A673 (cell line): ENCODE data around the gene LYRM4.

Experiments used
- EZH2 ChIP-seq: fragments of 200-600 bp; sonication (generic); IDR thresholded peaks from 2 replicates; pipeline ENCODE4 v1.6.1; 2017; ENCODE audit warnings: borderline replicate concordance, low read depth, mild to moderate bottlenecking, mixed read lengths, antibody characterized with exemption, low read length; ENCODE audit not compliant: poor library complexity, severe bottlenecking
- TF ChIP-seq, protein P1 (sequence below): fragments of 300-800, 200-600 bp; sonication (generic); conservative IDR thresholded peaks from 2 replicates; pipeline ENCODE4 v1.5.1; 2017; ENCODE audit warnings: low read depth, mild to moderate bottlenecking, antibody characterized with exemption, low read length, moderate library complexity, mixed read lengths

GRCh38 chr6:5215159-5215558 is 45.6 kb downstream of the LYRM4 start:
- TF ChIP-seq EZH2 = no peak
- TF ChIP-seq, protein P1, sequence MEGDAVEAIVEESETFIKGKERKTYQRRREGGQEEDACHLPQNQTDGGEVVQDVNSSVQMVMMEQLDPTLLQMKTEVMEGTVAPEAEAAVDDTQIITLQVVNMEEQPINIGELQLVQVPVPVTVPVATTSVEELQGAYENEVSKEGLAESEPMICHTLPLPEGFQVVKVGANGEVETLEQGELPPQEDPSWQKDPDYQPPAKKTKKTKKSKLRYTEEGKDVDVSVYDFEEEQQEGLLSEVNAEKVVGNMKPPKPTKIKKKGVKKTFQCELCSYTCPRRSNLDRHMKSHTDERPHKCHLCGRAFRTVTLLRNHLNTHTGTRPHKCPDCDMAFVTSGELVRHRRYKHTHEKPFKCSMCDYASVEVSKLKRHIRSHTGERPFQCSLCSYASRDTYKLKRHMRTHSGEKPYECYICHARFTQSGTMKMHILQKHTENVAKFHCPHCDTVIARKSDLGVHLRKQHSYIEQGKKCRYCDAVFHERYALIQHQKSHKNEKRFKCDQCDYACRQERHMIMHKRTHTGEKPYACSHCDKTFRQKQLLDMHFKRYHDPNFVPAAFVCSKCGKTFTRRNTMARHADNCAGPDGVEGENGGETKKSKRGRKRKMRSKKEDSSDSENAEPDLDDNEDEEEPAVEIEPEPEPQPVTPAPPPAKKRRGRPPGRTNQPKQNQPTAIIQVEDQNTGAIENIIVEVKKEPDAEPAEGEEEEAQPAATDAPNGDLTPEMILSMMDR = no peak
